B cell (primary cell): ENCODE results near the gene SCFD1. TPM values are rescaled to one million over a fixed set of nuclear protein-coding genes. Genes with fewer than 3 reads are reported as not detected.

Experiments
- ATAC-seq: fragments of 200-7000 bp; cut with Tn5 transposase; one replicate; pipeline ENCODE4 v1.10.0; 2021; ENCODE audit warnings: low read depth, mild to moderate bottlenecking, moderate number of reproducible peaks, moderate library complexity
- CTCF ChIA-PET: fragments of 350-600 bp; sonication (Branson Sonifier 250); formaldehyde crosslinking; loops from one replicate; lab custom pipeline; 2021; ENCODE audit warnings: antibody characterized with exemption, inconsistent platforms; lab: Charles Lee
- POLR2A ChIA-PET: fragments of 350-600 bp; sonication (Branson Sonifier 250); formaldehyde crosslinking; loops from one replicate; lab custom pipeline; 2021; ENCODE audit warnings: antibody characterized with exemption; lab: Charles Lee
- DNase-seq: peaks from one replicate; pipeline ENCODE4 v3.0.0; 2013
- H2AFZ ChIP-seq: 2 replicates; pipeline ENCODE4 v1.6.1; 2012; ENCODE audit warnings: mild to moderate bottlenecking, low read depth, low read length; ENCODE audit not compliant: insufficient read depth, poor library complexity, severe bottlenecking
- H3K27ac ChIP-seq, 2 donors: 1 replicate in 1 of 2; 2 replicates in 1 of 2; pipeline ENCODE4 v1.5.1; 2012 to 2013; ENCODE audit warnings: low read length in 2 of 2, mild to moderate bottlenecking in 2 of 2, moderate library complexity in 1 of 2
- H3K27me3 ChIP-seq, 4 experiments: fragments of 200-600 bp in 1 of 4; sonication (generic) in 1 of 4; replicated peaks in 1 of 4; 1 replicate in 2 of 4; 2 replicates in 2 of 4; pipeline versions ENCODE4 v1.6.1 to v1.7.0; 2013 to 2016; ENCODE audit warnings: low read length in 3 of 4, mild to moderate bottlenecking in 2 of 4, mixed read lengths in 1 of 4, moderate library complexity in 1 of 4; ENCODE audit not compliant: insufficient read depth in 4 of 4, control insufficient read depth in 3 of 4; ENCODE audit errors: control extremely low read depth in 1 of 4
- H3K36me3 ChIP-seq, 2 experiments: replicated peaks in 1 of 2; 1 replicate in 1 of 2; 2 replicates in 1 of 2; pipeline versions ENCODE4 v1.6.1 to v1.7.1; 2013; ENCODE audit warnings: low read length in 1 of 2; ENCODE audit not compliant: insufficient read depth in 2 of 2, control insufficient read depth in 1 of 2; ENCODE audit errors: control extremely low read depth in 1 of 2, extremely low read depth in 1 of 2
- H3K4me1 ChIP-seq, 2 donors: fragments of 200-600 bp in 1 of 2; sonication (generic) in 1 of 2; 1 replicate in 1 of 2; 2 replicates in 1 of 2; pipeline versions ENCODE4 v1.5.1 to v1.6.1; 2013 to 2017; ENCODE audit warnings: low read length in 2 of 2; ENCODE audit not compliant: control insufficient read depth in 2 of 2, insufficient read depth in 2 of 2
- H3K4me2 ChIP-seq: replicated peaks from 2 replicates; pipeline ENCODE3; 2012; ENCODE audit warnings: mild to moderate bottlenecking, low read depth, low read length; ENCODE audit not compliant: poor library complexity, severe bottlenecking
- H3K4me3 ChIP-seq, 5 experiments: fragments of 200-600 bp in 1 of 5; sonication (generic) in 1 of 5; 1 replicate in 3 of 5; 2 replicates in 2 of 5; pipeline versions ENCODE4 v1.5.1 to v1.7.0; 2011 to 2016; ENCODE audit warnings: low read length in 4 of 5, mild to moderate bottlenecking in 4 of 5, low read depth in 2 of 5, control low read depth in 1 of 5, moderate library complexity in 1 of 5; ENCODE audit not compliant: insufficient read depth in 1 of 5; ENCODE audit errors: control extremely low read depth in 1 of 5, extremely low read depth in 1 of 5
- H3K79me2 ChIP-seq: fragments of 200-600 bp; sonication (generic); one replicate; pipeline ENCODE4 v1.6.0; 2016; ENCODE audit warnings: low read length; ENCODE audit not compliant: control insufficient read depth, insufficient read depth
- H3K9ac ChIP-seq: fragments of 200-600 bp; sonication (generic); 2 replicates; pipeline ENCODE4 v1.6.1; 2017; ENCODE audit warnings: mild to moderate bottlenecking, low read length, moderate library complexity
- H3K9me3 ChIP-seq, 3 donors: one replicate each; pipeline versions ENCODE4 v1.6.1 to v1.7.1; 2013; ENCODE audit warnings: low read length in 2 of 3; ENCODE audit not compliant: control insufficient read depth in 2 of 3, insufficient read depth in 1 of 3; ENCODE audit errors: control extremely low read depth in 1 of 3
- H4K20me1 ChIP-seq: 2 replicates; pipeline ENCODE4 v1.6.0; 2012; ENCODE audit warnings: mild to moderate bottlenecking, low read length; ENCODE audit not compliant: insufficient read depth, control insufficient read depth, poor library complexity, severe bottlenecking
- H3K27ac Mint-ChIP-seq: one replicate; pipeline ENCODE4 v1.8.0; 2021; ENCODE audit warnings: mixed read lengths
- H3K27me3 Mint-ChIP-seq: one replicate; pipeline ENCODE4 v1.8.0; 2021; ENCODE audit warnings: mixed read lengths
- H3K4me1 Mint-ChIP-seq: one replicate; pipeline ENCODE4 v1.8.0; 2021; ENCODE audit warnings: mixed read lengths
- H3K4me3 Mint-ChIP-seq: one replicate; pipeline ENCODE4 v1.8.0; 2021; ENCODE audit warnings: mixed read lengths
- H3K9me3 Mint-ChIP-seq: one replicate; pipeline ENCODE4 v1.8.0; 2022; ENCODE audit warnings: mixed read lengths; ENCODE audit not compliant: insufficient read depth
- EZH2 ChIP-seq: IDR thresholded peaks from 2 replicates; pipeline ENCODE4 v1.6.1; 2012; ENCODE audit warnings: borderline replicate concordance, low read depth, mild to moderate bottlenecking, moderate library complexity, low read length; ENCODE audit not compliant: insufficient read depth, poor library complexity, severe bottlenecking
- WGBS: methylation state at CpG from one replicate; pipeline ENCODE4 v1.1.5; 2013; ENCODE audit warnings: missing lambda C conversion rate; ENCODE audit not compliant: insufficient coverage; 5-methylcytosine and 5-hydroxymethylcytosine counted together
- intact Hi-C: fragments of 100-400 bp; cut with micrococcal nuclease; formaldehyde crosslinking; loops from one replicate; pipeline ENCODE4 v1.10.0; 2022
- polyA plus RNA-seq: library from polyadenylated mRNA; depleted of rRNA; stranded (reverse); fragments of >200 nt; gene quantifications from 2 replicates; pipeline ENCODE4 v1.2.3, GENCODE V29; 2012
- total RNA-seq, 2 donors: library from RNA; stranded (reverse); fragments of 120-200 nt in 1 of 2; gene quantifications; 1 replicate in 1 of 2; 2 replicates in 1 of 2; pipeline versions ENCODE4 v1.2.3 to v1.2.4, GENCODE V29; 2013 to 2022
- TF ChIP-seq, protein P1 (sequence below): fragments of 200-600 bp; IDR thresholded peaks from one replicate; pipeline ENCODE4 v1.8.0; 2022; ENCODE audit warnings: antibody characterized with exemption, mild to moderate bottlenecking

SCFD1 gene
- total and polyA plus RNA-seq, 2 donors (not counting 1 experiment from before 2014, with no cell fraction given) = 23.1 to 73.0 TPM

DNA sequence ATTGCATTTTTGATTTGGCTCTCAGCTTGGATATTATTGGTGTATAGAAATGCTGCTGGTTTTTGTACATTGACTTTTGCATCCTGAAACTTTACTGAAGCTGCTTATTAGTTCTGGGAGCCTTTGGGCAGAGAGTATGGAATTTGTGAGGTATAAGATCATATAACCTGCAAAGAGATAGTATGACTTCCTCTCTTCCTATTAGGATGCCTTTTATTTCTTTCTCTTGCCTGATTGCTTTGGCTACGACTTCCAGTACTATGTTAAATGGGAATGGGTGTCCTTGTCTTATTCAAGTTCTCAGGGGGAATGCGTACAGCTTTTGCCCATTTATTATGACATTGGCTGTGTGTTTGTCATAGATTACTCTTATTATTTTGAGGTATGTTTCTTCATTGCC lies 23.5 kb downstream of the SCFD1 start:
- peaks cover 4% of the 10 kb centered on the region for H3K9me3 Mint-ChIP-seq
- peaks cover 4% of the 10 kb centered on the region for H3K4me1 Mint-ChIP-seq
- Histone ChIP-seq H3K4me1 (no peaks in the 10 kb centered on the region), H3K27ac (no peak overlapping the region), H3K9me3 (peaks cover 0 to 4% (median 2%) of the 10 kb centered on the region in 3 donors), H3K27me3 (no peaks in the 10 kb centered on the region), H3K4me3 (no peak overlapping the region), H3K9ac (no peak overlapping the region), H2AFZ (no peak overlapping the region), H4K20me1 (no peaks in the 10 kb centered on the region), H3K4me2 (no peak overlapping the region), H3K36me3 (peaks cover 13 to 50% of the 10 kb centered on the region in 2 experiments), H3K79me2 (peaks cover 16% of the 10 kb centered on the region)
- 100% methylated on average over 1 of the region's 2 CpGs for WGBS
- intact Hi-C loops = no loop called here
- H3K27me3 Mint-ChIP-seq = no peaks in the 10 kb centered on the region
- no peak for TF ChIP-seq EZH2
- TF ChIP-seq, protein P1, sequence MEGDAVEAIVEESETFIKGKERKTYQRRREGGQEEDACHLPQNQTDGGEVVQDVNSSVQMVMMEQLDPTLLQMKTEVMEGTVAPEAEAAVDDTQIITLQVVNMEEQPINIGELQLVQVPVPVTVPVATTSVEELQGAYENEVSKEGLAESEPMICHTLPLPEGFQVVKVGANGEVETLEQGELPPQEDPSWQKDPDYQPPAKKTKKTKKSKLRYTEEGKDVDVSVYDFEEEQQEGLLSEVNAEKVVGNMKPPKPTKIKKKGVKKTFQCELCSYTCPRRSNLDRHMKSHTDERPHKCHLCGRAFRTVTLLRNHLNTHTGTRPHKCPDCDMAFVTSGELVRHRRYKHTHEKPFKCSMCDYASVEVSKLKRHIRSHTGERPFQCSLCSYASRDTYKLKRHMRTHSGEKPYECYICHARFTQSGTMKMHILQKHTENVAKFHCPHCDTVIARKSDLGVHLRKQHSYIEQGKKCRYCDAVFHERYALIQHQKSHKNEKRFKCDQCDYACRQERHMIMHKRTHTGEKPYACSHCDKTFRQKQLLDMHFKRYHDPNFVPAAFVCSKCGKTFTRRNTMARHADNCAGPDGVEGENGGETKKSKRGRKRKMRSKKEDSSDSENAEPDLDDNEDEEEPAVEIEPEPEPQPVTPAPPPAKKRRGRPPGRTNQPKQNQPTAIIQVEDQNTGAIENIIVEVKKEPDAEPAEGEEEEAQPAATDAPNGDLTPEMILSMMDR = no peak
- no peak overlapping the region for H3K4me3 Mint-ChIP-seq
- ChIA-PET POLR2A (no interaction called here), CTCF (interaction anchor here (1.5 kb wide), 1 partner anchor 11 kb away, joined by 4 read pairs; no protein-coding TSS in a partner anchor)
- no peak overlapping the region for H3K27ac Mint-ChIP-seq
- no peak for DNase-seq
- ATAC-seq = no peak

DNA sequence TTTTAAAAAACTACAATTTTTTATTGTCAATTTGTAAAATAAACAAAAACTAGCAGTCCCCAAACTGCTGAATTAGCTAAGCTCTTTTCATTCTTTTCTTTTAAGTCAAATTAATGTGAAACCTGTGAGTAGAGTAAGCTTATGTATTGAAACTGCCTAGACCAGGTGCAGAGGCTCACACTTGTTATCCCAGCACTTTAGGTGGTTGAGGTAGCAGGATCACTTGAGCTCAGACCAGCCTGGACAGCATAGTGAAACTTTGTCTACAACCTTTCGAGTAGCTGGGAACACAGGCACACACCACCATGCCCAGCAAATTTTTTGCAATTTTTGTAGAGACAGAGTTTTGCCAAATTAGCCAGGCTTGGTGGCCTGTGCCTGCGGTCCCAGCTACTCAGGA lies 26.4 kb downstream of the SCFD1 start:
- H3K27me3 ChIP-seq = no peaks in the 10 kb centered on the region
- ChIA-PET CTCF (no interaction called here), POLR2A (no interaction called here)
- peaks cover 0 to 4% (median 2%) of the 10 kb centered on the region in 3 donors for H3K9me3 ChIP-seq
- Mint-ChIP-seq H3K27ac (no peak overlapping the region), H3K4me1 (peaks cover 4% of the 10 kb centered on the region), H3K4me3 (no peak overlapping the region), H3K9me3 (peaks cover 4% of the 10 kb centered on the region), H3K27me3 (no peaks in the 10 kb centered on the region)
- no peak overlapping the region for H3K4me2 ChIP-seq
- intact Hi-C loops = no loop called here
- 100% methylated on average over 1 of the region's 2 CpGs for WGBS
- ATAC-seq (no peak), DNase-seq (no peak)
- no peak overlapping the region for H3K27ac ChIP-seq
- TF ChIP-seq, protein P1 = no peak
- no peak for TF ChIP-seq EZH2
- H2AFZ ChIP-seq = no peak overlapping the region
- H3K4me1 ChIP-seq = no peaks in the 10 kb centered on the region
- H3K9ac ChIP-seq = no peak overlapping the region
- H3K36me3 ChIP-seq = peaks cover 12 to 69% of the 10 kb centered on the region in 2 experiments
- H3K79me2 ChIP-seq = peaks cover 16% of the 10 kb centered on the region
- no peaks in the 10 kb centered on the region for H4K20me1 ChIP-seq
- no peak overlapping the region for H3K4me3 ChIP-seq
